ENCODE results near the gene LMBR1. TPM values are rescaled to one million over a fixed set of nuclear protein-coding genes. Genes with fewer than 3 reads are reported as not detected.

The LMBR1 gene
- total and polyA plus RNA-seq, 2 donors (not counting 3 experiments of a cell fraction or from before 2014, with no cell fraction given): 14.0 to 72.9 TPM

- Histone ChIP-seq H3K9me1 (replicated peaks; ENCODE audit: control insufficient read depth, extremely low read depth, insufficient read depth, low read length) (no peaks in the 10 kb centered on the region), H3K27me3 (ENCODE audit: control insufficient read depth in 2 of 2, insufficient read depth in 2 of 2, low read length in 2 of 2) (no peaks in the 10 kb centered on the region), H3K79me2 (ENCODE audit: control insufficient read depth, insufficient read depth, low read length) (no peaks in the 10 kb centered on the region), H3K4me1 (ENCODE audit: control insufficient read depth, extremely low read depth, insufficient read depth, low read length) (no peaks in the 10 kb centered on the region), H3K27ac (ENCODE audit: insufficient read depth, low read depth, low read length) (no peak overlapping the region), H2AFZ (ENCODE audit: low read depth, low read length) (no peak overlapping the region), H3K4me3 (replicated peaks in 1 of 3; ENCODE audit: insufficient read depth in 1 of 3, low read depth in 1 of 3, low read length in 3 of 3) (no peak overlapping the region), H3K9me3 (replicated peaks; ENCODE audit: control insufficient read depth, insufficient read depth, low read length) (no peaks in the 10 kb centered on the region), H3K4me2 (ENCODE audit: insufficient read depth, low read length) (no peak overlapping the region), H4K20me1 (replicated peaks; ENCODE audit: control insufficient read depth, extremely low read depth, insufficient read depth, low read length) (no peaks in the 10 kb centered on the region), H3K36me3 (ENCODE audit: control insufficient read depth in 2 of 2, extremely low read depth in 1 of 2, insufficient read depth in 2 of 2, low read length in 2 of 2) (no peaks in the 10 kb centered on the region), H3K9ac (replicated peaks; ENCODE audit: extremely low read depth, insufficient read depth, low read length) (no peak overlapping the region)
- BruUV-seq (replicated peaks): no TSS peak
- TF ChIP-seq EZH2 (IDR thresholded peaks at IDR 0.05; ENCODE audit: borderline replicate concordance, low read depth, low read length, severe bottlenecking): no peak
- POLR2A ChIA-PET: no interaction called here
- intact Hi-C loops (cut with micrococcal nuclease) (no loop called here), dilution Hi-C loops (cut with MboI; ENCODE audit: extremely low pct_ligation_motif_present, low sequenced_read_pairs) (no loop called here)
- no peak for FAIRE-seq
- CTCF ChIA-PET: interaction anchor here (1.3 to 2.5 kb wide), 2 partner anchors 12 to 21 kb away, joined by 3 to 10 read pairs; no protein-coding TSS in a partner anchor
- no peak for DNase-seq (ENCODE audit: low read depth, low spot score)
Observed at GRCh38 chr7:156780724-156781455, 112.1 kb downstream of the LMBR1 start.

- no peaks in the 10 kb centered on the region for H3K9me3 ChIP-seq (replicated peaks; ENCODE audit: control insufficient read depth, insufficient read depth, low read length)
- H3K36me3 ChIP-seq (ENCODE audit: control insufficient read depth in 2 of 2, extremely low read depth in 1 of 2, insufficient read depth in 2 of 2, low read length in 2 of 2): no peaks in the 10 kb centered on the region
- H3K79me2 ChIP-seq (ENCODE audit: control insufficient read depth, insufficient read depth, low read length): no peaks in the 10 kb centered on the region
- H2AFZ ChIP-seq (ENCODE audit: low read depth, low read length): no peak overlapping the region
- no peak for FAIRE-seq
- H4K20me1 ChIP-seq (replicated peaks; ENCODE audit: control insufficient read depth, extremely low read depth, insufficient read depth, low read length): no peaks in the 10 kb centered on the region
- dilution Hi-C loops (cut with MboI; ENCODE audit: extremely low pct_ligation_motif_present, low sequenced_read_pairs) (no loop called here), intact Hi-C loops (cut with micrococcal nuclease) (no loop called here)
- no TSS peak for BruUV-seq (replicated peaks)
- no peaks in the 10 kb centered on the region for H3K27me3 ChIP-seq (ENCODE audit: control insufficient read depth in 2 of 2, insufficient read depth in 2 of 2, low read length in 2 of 2)
- H3K9me1 ChIP-seq (replicated peaks; ENCODE audit: control insufficient read depth, extremely low read depth, insufficient read depth, low read length): no peaks in the 10 kb centered on the region
- no peak overlapping the region for H3K4me2 ChIP-seq (ENCODE audit: insufficient read depth, low read length)
- H3K9ac ChIP-seq (replicated peaks; ENCODE audit: extremely low read depth, insufficient read depth, low read length): no peak overlapping the region
- TF ChIP-seq MAX (IDR thresholded peaks at IDR 0.05; ENCODE audit: insufficient read depth, insufficient read length) (no peak), POLR2AphosphoS5 (IDR thresholded peaks at IDR 0.05; ENCODE audit: insufficient read depth, low read depth, low read length) (no peak), JUN (IDR thresholded peaks at IDR 0.05; ENCODE audit: borderline replicate concordance, insufficient read depth, insufficient read length, low read depth) (no peak), MYC (IDR thresholded peaks at IDR 0.05; ENCODE audit: low read depth, low read length) (no peak), CTCF (IDR thresholded peaks at IDR 0.05; ENCODE audit: extremely low read depth in 1 of 2, insufficient read depth in 1 of 2, low read depth in 1 of 2, low read length in 2 of 2) (no peak), GATA2 (IDR thresholded peaks at IDR 0.05; ENCODE audit: insufficient read depth, insufficient read length, low read depth, low read length) (no peak), FOS (IDR thresholded peaks at IDR 0.05; ENCODE audit: borderline replicate concordance, insufficient read depth, low read length) (no peak), EZH2 (IDR thresholded peaks at IDR 0.05; ENCODE audit: borderline replicate concordance, low read depth, low read length, severe bottlenecking) (no peak), POLR2A (IDR thresholded peaks at IDR 0.05; ENCODE audit: low read depth, low read length) (no peak)
- CTCF ChIA-PET: interaction anchor here (0.6 to 1.5 kb wide), 11 partner anchors 8 to 973 kb away, joined by 3 to 7 read pairs (median 3); no protein-coding TSS in a partner anchor
- H3K4me1 ChIP-seq (ENCODE audit: control insufficient read depth, extremely low read depth, insufficient read depth, low read length): no peaks in the 10 kb centered on the region
- no peak overlapping the region for H3K4me3 ChIP-seq (replicated peaks in 1 of 3; ENCODE audit: insufficient read depth in 1 of 3, low read depth in 1 of 3, low read length in 3 of 3)
- peak; percentile 5 for DNase-seq (ENCODE audit: low read depth, low spot score)
- POLR2A ChIA-PET: interaction anchor here (1.0 kb wide), 1 partner anchor 46 kb away, joined by 7 read pairs; no protein-coding TSS in a partner anchor
- no peak overlapping the region for H3K27ac ChIP-seq (ENCODE audit: insufficient read depth, low read depth, low read length)
Observed at GRCh38 chr7:156778668-156779067, 114.3 kb downstream of the LMBR1 start.

Measured in endothelial cell of umbilical vein (primary cell).